Heart right ventricle (tissue), 16 donors: ENCODE results near the gene NRAS. TPM values are rescaled to one million over a fixed set of nuclear protein-coding genes. Genes with fewer than 3 reads are reported as not detected.

Experiments used
- ATAC-seq, 8 donors: fragments of 200-7000 bp; cut with Tn5 transposase; one replicate each; pipeline ENCODE4 v1.9.1; 2020; ENCODE audit warnings: mild to moderate bottlenecking in 8 of 8, moderate library complexity in 8 of 8, moderate number of reproducible peaks in 1 of 8
- DNase-seq, 2 donors: peaks; one replicate each; pipeline ENCODE4 v3.0.0-alpha.2; 2020
- H3K27ac ChIP-seq, 10 donors: fragments of 200-600 bp; sonication (generic) in 2 of 10; one replicate each; pipeline versions ENCODE4 v1.5.0 to v1.8.0; 2020 to 2022; ENCODE audit warnings: mild to moderate bottlenecking in 3 of 10
- H3K27me3 ChIP-seq, 7 donors: fragments of 200-600 bp; one replicate each; pipeline ENCODE4 v1.8.0; 2021 to 2022; ENCODE audit warnings: mild to moderate bottlenecking in 2 of 7
- H3K36me3 ChIP-seq, 9 donors: fragments of 200-600 bp; sonication (generic) in 1 of 9; one replicate each; pipeline versions ENCODE4 v1.5.0 to v1.8.0; 2020 to 2022; ENCODE audit warnings: mild to moderate bottlenecking in 2 of 9
- H3K4me1 ChIP-seq, 9 donors: fragments of 200-600 bp; sonication (generic) in 1 of 9; one replicate each; pipeline versions ENCODE4 v1.5.0 to v1.8.0; 2020 to 2022; ENCODE audit warnings: mild to moderate bottlenecking in 4 of 9
- H3K4me3 ChIP-seq, 10 donors: fragments of 200-600 bp; sonication (generic) in 2 of 10; one replicate each; pipeline versions ENCODE4 v1.5.0 to v1.8.0; 2020 to 2022; ENCODE audit warnings: mild to moderate bottlenecking in 7 of 10, moderate library complexity in 2 of 10
- H3K9me3 ChIP-seq, 11 donors: fragments of 200-600 bp in 10 of 11; sonication (generic) in 2 of 11; one replicate each; pipeline versions ENCODE4 v1.5.0 to v1.8.0; 2013 to 2022; ENCODE audit warnings: mild to moderate bottlenecking in 2 of 11, control low read depth in 1 of 11, moderate library complexity in 1 of 11
- CTCF ChIP-seq, 9 donors: fragments of 200-600 bp; sonication (generic) in 2 of 9; IDR thresholded peaks; one replicate each; pipeline versions ENCODE4 v1.5.0 to v1.8.0; 2021 to 2022; ENCODE audit warnings: antibody characterized with exemption in 9 of 9, mild to moderate bottlenecking in 5 of 9, moderate library complexity in 1 of 9
- WGBS, 2 donors: extraction: QIAGEN DNeasy Blood & Tissue Kit; methylation state at CpG; one replicate each; pipeline ENCODE4 v1.1.7; 2013; ENCODE audit warnings: inconsistent platforms in 1 of 2; 5-methylcytosine and 5-hydroxymethylcytosine counted together
- intact Hi-C, 10 donors: fragments of 100-400 bp; cut with DNase I; formaldehyde crosslinking; loops; one replicate each; pipeline versions ENCODE4 v1.11.1 to v1.14.2; 2022
- long read RNA-seq, 3 donors: library from polyadenylated mRNA; unstranded; transcript quantifications; one replicate each; pipeline ENCODE4 v2.0.0, GENCODE V29; 2020 to 2021
- polyA plus RNA-seq, 2 donors: library from polyadenylated mRNA; stranded (reverse); fragments of 200-250 nt; gene quantifications; one replicate each; pipeline ENCODE4 v1.2.3, GENCODE V29; 2013
- total RNA-seq, 10 donors: library from RNA; stranded (reverse); fragmentation: NEBNext Ultra II Directional in 3 of 10; extraction: Animal tissue kit (Norgen Biotek cat#: 25700) in 3 of 10; gene quantifications; one replicate each; pipeline versions ENCODE4 v1.2.1 to v1.2.4, GENCODE V29; 2021 to 2023
- donor health status: Arrhythmogenic right ventricular cardiomyopathy.
- donor health status: ischemic (EF 13 %, LVEDD 7.1; RV severe dilation, severe dysfunction).
- donor health status: healthy with polysubstance abuse.
- donor health status: DM: no; HTN: yes; CAD: no.
- donor health status: DM: no; HTN: no; CAD: no.
- donor health status: ischemic (EF 25% LVEDD 6.9; RV normal size, moderate dysfunction).
- donor health status: ischemic (EF 25% LVEDD 5.7; RV mildly dilated, moderate dysfunction).
- donor health status: healthy.
- donor health status: DM: yes; HTN: yes; CAD: no.
- donor health status: Ischemic cardiomyopathy.
- donor health status: ischemic (EF 35%, LVEDD 5.7; RV mildly dilated, moderate dysfunction).
- donor health status: nonischemic (EF 11% LVEDD 7.7; RV severe dilation, severe dysfunction).
- donor health status: DM: yes; HTN: yes; CAD: no.
- donor health status: PGD.
- donor health status: ischemic (EF 29% LVEDD 5.4; RV normal size, mild dysfunction).
- donor health status: nonischemic (EF 23%, LVEDD 6.1; RV moderate dilation, normal function).

NRAS gene
- total RNA-seq (10 to 100 TPM in 2 of 10 donors, 1 to 10 TPM in 8; 6.2 to 17.2 (median 8.6) TPM), polyA plus RNA-seq (10 to 100 TPM in 1 of 2 donors, 1 to 10 TPM in 1; 6.2 to 10.0 TPM)
- long read RNA-seq, donor 1, full-length matches to known transcripts = 3 of 4 reads
- long read RNA-seq, donor 1, partial matches to known transcripts = 1 of 4 reads
- long read RNA-seq, donor 1, other reads (novel, unspliced or antisense) = 0 of 4 reads
- long read RNA-seq, donor 2, full-length matches to known transcripts = 6 of 9 reads
- long read RNA-seq, donor 2, partial matches to known transcripts = 1 of 9 reads
- long read RNA-seq, donor 2, other reads (novel, unspliced or antisense) = 2 of 9 reads
- long read RNA-seq, donor 3, full-length matches to known transcripts = 11 of 16 reads
- long read RNA-seq, donor 3, partial matches to known transcripts = 1 of 16 reads
- long read RNA-seq, donor 3, other reads (novel, unspliced or antisense) = 4 of 16 reads

- intact Hi-C loops = loop anchor here in 6 of 10 donors (2.0 to 10.0 kb wide), 6 partner anchors 36 to 134 kb away; partner anchors contain the start of genes BCAS2 (in 4 of the 6), SIKE1 (in 2 of the 6) and CSDE1 (in 1 of the 6)
- peak within 1 kb of the TSS; percentile 62 to 91 (median 76) for H3K4me3 ChIP-seq
- DNase-seq = peak; percentile 93 to 95
- ATAC-seq = peak; percentile 99 to 100 (median 100)
- H3K4me1 ChIP-seq = peaks cover 4 to 32% (median 25%) of the 10 kb centered on the region in 9 donors
- H3K27ac ChIP-seq = peak within 1 kb of the TSS; percentile 48 to 95 (median 88)
- no peaks in the 10 kb centered on the region for H3K9me3 ChIP-seq
- no peaks in the 10 kb centered on the region for H3K27me3 ChIP-seq
- WGBS, 2 donors = 1% methylated on average over 38 of the region's 38 CpGs
- TF ChIP-seq CTCF (IDR thresholded peaks at IDR 0.05) = no peak
- H3K36me3 ChIP-seq = peaks cover 0 to 81% (median 58%) of the 10 kb centered on the region in 9 donors
Observed at GRCh38 chr1:114716304-114717170, at the start of gene NRAS. Gene NRAS, minus strand, starts transcription at chr1:114716771. Its CDS starts 611 bp downstream, at chr1:114716160.

- WGBS, 2 donors = 86 to 88% methylated on average over 4 of the region's 4 CpGs
- TF ChIP-seq CTCF (IDR thresholded peaks at IDR 0.05) = no peak
- H3K9me3 ChIP-seq = peaks cover 0 to 3% (median 0%) of the 10 kb centered on the region in 11 donors
- H3K4me1 ChIP-seq = no peaks in the 10 kb centered on the region
- intact Hi-C loops = no loop called here
- no peak overlapping the region for H3K4me3 ChIP-seq
- no peak for DNase-seq
- H3K36me3 ChIP-seq = peaks cover 0 to 21% (median 0%) of the 10 kb centered on the region in 9 donors
- no peak for ATAC-seq
- H3K27me3 ChIP-seq = no peaks in the 10 kb centered on the region
- H3K27ac ChIP-seq = no peak overlapping the region
Observed at GRCh38 chr1:114764689-114765088, 48.1 kb upstream of the NRAS start.

DNA sequence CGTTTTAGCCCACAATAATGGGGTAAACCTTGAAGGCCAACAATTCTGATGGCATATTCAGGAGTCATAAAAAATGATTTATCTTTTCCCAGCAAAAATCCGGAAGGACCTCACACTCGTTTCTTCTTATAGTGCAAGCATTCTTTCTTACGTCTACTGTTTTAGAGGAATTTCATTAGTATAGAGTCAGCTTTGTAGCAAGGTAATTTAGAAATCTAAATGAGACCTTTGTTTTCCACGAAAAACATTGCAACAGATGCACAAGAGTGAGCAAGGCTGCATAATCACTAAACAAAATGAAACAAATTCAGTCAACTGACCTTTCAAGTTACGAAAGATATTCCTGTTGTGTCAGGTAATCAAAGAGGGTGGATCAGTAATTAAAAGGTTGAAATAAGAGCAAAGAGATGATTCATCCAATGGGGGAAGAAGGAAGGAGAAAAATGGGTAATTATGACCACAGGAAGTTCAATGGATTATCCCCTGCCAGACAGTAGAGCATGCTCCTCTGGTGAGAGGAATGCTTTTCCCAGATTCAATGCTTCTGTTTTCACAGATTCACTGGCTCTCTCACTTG, 41.8 kb upstream of the NRAS start:
- Histone ChIP-seq H3K27me3 (no peaks in the 10 kb centered on the region), H3K36me3 (peaks cover 0 to 7% (median 0%) of the 10 kb centered on the region in 9 donors), H3K27ac (peak overlapping the region; percentile 92 to 100 (median 98)), H3K9me3 (no peaks in the 10 kb centered on the region), H3K4me1 (peaks cover 3 to 45% (median 38%) of the 10 kb centered on the region in 9 donors), H3K4me3 (peak overlapping the region in 9 of 10 donors; percentile 70 to 97 (median 93))
- WGBS, 2 donors = 32 to 38% methylated on average over 6 of the region's 6 CpGs
- DNase-seq (no peak), ATAC-seq (no peak)
- intact Hi-C loops = loop anchor here in 5 of 10 donors (5.0 kb wide), 5 partner anchors 41 to 411 kb away; partner anchors contain the start of genes BCAS2 (in 1 of the 5), DENND2C (in 1 of the 5), NRAS (in 1 of the 5) and TRIM33 (in 1 of the 5)
- no peak for TF ChIP-seq CTCF (IDR thresholded peaks at IDR 0.05)
